Esophagus (tissue), 2 donors: ENCODE measurements around the gene SORBS1. TPM values are rescaled to one million over a fixed set of nuclear protein-coding genes. Genes with fewer than 3 reads are reported as not detected.
"Not testable (repeated sequence)": the region's sequence is repeated elsewhere in the genome, so short reads cannot be mapped to it uniquely, and the experiment has no call there.

Experiments used
- H3K27ac ChIP-seq, 2 donors: one replicate each; pipeline ENCODE4 v1.5.1; 2013; ENCODE audit warnings: low read depth in 2 of 2, mild to moderate bottlenecking in 2 of 2, inconsistent platforms in 1 of 2, low read length in 1 of 2, moderate library complexity in 1 of 2
- H3K27me3 ChIP-seq, 2 donors: one replicate each; pipeline ENCODE4 v1.6.1; 2013; ENCODE audit warnings: low read length in 2 of 2, control low read depth in 1 of 2, mild to moderate bottlenecking in 1 of 2; ENCODE audit not compliant: insufficient read depth in 2 of 2, control insufficient read depth in 1 of 2
- H3K36me3 ChIP-seq, 2 donors: one replicate each; pipeline ENCODE4 v1.6.1; 2013; ENCODE audit warnings: low read length in 1 of 2; ENCODE audit not compliant: control insufficient read depth in 2 of 2, insufficient read depth in 2 of 2
- H3K4me1 ChIP-seq, 2 donors: one replicate each; pipeline ENCODE4 v1.6.1; 2013; ENCODE audit warnings: low read length in 1 of 2; ENCODE audit not compliant: control insufficient read depth in 2 of 2, insufficient read depth in 2 of 2
- H3K4me3 ChIP-seq, 2 donors: one replicate each; pipeline ENCODE4 v1.5.1; 2013; ENCODE audit warnings: low read length in 2 of 2, mild to moderate bottlenecking in 2 of 2, low read depth in 1 of 2, moderate library complexity in 1 of 2
- H3K9me3 ChIP-seq, 2 donors: one replicate each; pipeline ENCODE4 v1.6.1; 2013; ENCODE audit warnings: mild to moderate bottlenecking in 2 of 2, low read depth in 1 of 2, low read length in 1 of 2, moderate library complexity in 1 of 2; ENCODE audit not compliant: control insufficient read depth in 2 of 2, insufficient read depth in 1 of 2
- WGBS, 2 donors: extraction: QIAGEN DNeasy Blood & Tissue Kit; methylation state at CpG; one replicate each; pipeline ENCODE4 v1.1.7; 2013; 5-methylcytosine and 5-hydroxymethylcytosine counted together
- polyA plus RNA-seq, 2 donors: library from polyadenylated mRNA; stranded (reverse); fragments of 200-250 nt; gene quantifications; one replicate each; pipeline ENCODE4 v1.2.3, GENCODE V29; 2013
- donor health status: healthy with polysubstance abuse.
- donor health status: Bipolar disorder and iron deficiency.

Gene SORBS1
- polyA plus RNA-seq, 2 donors, result 32.7 to 66.3 TPM

GRCh38 chr10:95474228-95475002 is 86.8 kb downstream of the SORBS1 start:
- no peaks in the 10 kb centered on the region for H3K36me3 ChIP-seq
- no peaks in the 10 kb centered on the region for H3K9me3 ChIP-seq
- H3K27me3 ChIP-seq, result no peaks in the 10 kb centered on the region
- WGBS, 2 donors, result 19 to 22% methylated on average over 7 of the region's 7 CpGs
- peak overlapping the region; percentile 80 for H3K27ac ChIP-seq
- no peak overlapping the region for H3K4me3 ChIP-seq
- H3K4me1 ChIP-seq, result peaks cover 0 to 4% of the 10 kb centered on the region in 2 donors

DNA sequence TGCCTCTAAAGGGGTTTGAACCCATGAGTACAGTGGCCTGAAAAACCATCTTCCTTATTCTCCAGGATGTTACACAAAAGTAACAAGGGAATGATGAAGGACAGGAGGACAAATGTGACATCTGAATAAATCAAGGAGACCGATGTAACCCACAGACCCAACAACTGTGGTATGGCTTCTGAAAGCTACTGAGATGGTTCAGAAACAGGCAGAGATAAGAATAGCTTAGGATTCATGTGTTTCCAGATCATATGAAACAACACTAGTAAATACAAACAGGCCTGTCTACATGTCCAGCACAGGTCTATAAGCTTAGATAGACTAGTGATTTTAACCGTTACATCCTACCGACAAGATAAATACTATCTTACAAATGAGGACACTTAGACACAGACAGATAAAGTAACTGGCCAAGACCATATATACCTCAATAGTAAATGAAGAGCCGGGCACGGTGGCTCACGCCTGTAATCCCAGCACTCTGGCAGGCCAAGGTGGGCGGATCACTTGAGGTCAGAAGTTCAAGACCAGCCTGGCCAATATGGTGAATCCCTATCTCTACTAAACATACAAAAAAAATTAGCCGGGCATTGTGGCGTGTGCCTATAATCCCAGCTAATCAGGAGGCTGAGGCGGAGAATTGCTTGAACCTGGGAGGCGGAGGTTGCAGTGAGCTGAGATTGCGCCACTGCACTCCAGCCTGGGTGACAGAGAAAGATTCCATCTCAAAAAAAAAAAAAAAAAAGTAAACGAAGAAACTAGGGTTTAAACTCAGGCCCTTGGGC is 88.7 kb downstream of the SORBS1 start:
- H3K27ac ChIP-seq, result peak overlapping the region in 1 of 2 donors; percentile 53

GRCh38 chr10:95469676-95470075 is 91.5 kb downstream of the SORBS1 start:
- WGBS, 2 donors, result 73 to 84% methylated on average over 5 of the region's 5 CpGs
- no peak overlapping the region for H3K4me3 ChIP-seq
- H3K27me3 ChIP-seq, result no peaks in the 10 kb centered on the region
- H3K9me3 ChIP-seq, result no peaks in the 10 kb centered on the region
- H3K27ac ChIP-seq, result peak overlapping the region; percentile 48 to 59
- no peaks in the 10 kb centered on the region for H3K36me3 ChIP-seq
- peaks cover 3 to 10% of the 10 kb centered on the region in 2 donors for H3K4me1 ChIP-seq

More for the DNA sequence above, 88.7 kb downstream of the SORBS1 start:
- WGBS, 2 donors, result 84 to 86% methylated on average over 13 of the region's 13 CpGs
- H3K9me3 ChIP-seq, result no peaks in the 10 kb centered on the region
- peaks cover 0 to 7% of the 10 kb centered on the region in 2 donors for H3K4me1 ChIP-seq
- H3K36me3 ChIP-seq, result no peaks in the 10 kb centered on the region
- H3K4me3 ChIP-seq, result no peak overlapping the region
- H3K27me3 ChIP-seq, result no peaks in the 10 kb centered on the region

DNA sequence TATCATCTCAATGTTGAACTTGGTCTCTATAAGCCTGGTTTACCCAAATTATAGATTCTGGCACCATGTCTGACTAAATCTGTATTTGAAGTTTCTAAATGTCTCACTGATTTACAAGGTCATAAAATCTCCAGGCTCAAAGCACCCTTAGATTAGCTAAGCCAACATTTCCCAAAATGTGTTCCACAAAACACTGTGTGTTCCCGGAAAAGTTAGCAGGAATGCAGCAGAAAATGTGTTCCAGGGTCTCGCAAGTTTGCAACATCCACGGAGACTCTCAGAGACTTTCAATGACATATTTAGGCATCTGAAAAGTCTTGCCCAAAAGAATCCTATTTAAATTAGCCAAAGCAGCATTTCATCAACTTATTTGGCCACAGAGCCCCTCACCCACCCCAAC is 91.9 kb downstream of the SORBS1 start:
- no peaks in the 10 kb centered on the region for H3K27me3 ChIP-seq
- no peaks in the 10 kb centered on the region for H3K36me3 ChIP-seq
- peak overlapping the region in 1 of 2 donors; percentile 59 for H3K27ac ChIP-seq
- no peak overlapping the region for H3K4me3 ChIP-seq
- no peaks in the 10 kb centered on the region for H3K9me3 ChIP-seq
- H3K4me1 ChIP-seq, result peaks cover 3 to 10% of the 10 kb centered on the region in 2 donors
- 83 to 89% methylated on average over 3 of the region's 3 CpGs for WGBS, 2 donors

- H3K4me3 ChIP-seq, H3K36me3 ChIP-seq, H3K9me3 ChIP-seq, H3K27me3 ChIP-seq: not testable (repeated sequence)
- peak overlapping the region; percentile 45 to 80 for H3K27ac ChIP-seq
- 84 to 88% methylated on average over 5 of the region's 5 CpGs for WGBS, 2 donors
- H3K4me1 ChIP-seq, result peaks cover 3 to 10% of the 10 kb centered on the region in 2 donors
Measured at GRCh38 chr10:95467642-95468041, 93.5 kb downstream of the SORBS1 start.

- Histone ChIP-seq H3K27ac (peak overlapping the region; percentile 45 to 80), H3K4me3 (no peak overlapping the region), H3K36me3 (no peaks in the 10 kb centered on the region)
Measured at GRCh38 chr10:95467162-95467599, 94.0 kb downstream of the SORBS1 start.

DNA sequence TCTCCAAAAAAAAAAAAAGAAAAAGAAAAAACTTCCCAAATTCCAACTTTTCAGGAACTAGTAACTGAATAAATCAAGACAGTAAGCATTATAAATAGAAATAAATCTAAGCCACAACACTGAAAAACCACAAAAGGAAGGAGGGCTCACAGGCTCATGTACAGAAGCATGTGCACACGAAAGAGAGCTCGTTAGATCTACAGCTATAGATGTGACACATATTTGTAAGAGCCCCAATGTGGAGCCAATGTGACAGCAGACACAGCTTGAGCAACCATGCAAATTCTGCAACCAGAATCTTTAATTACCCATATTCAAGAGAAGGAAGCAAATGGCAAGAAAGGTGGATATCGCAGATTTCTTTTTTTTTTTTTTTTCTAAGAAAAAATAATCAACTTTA is 94.7 kb downstream of the SORBS1 start:
- H3K9me3 ChIP-seq, result no peaks in the 10 kb centered on the region
- 78 to 81% methylated on average over 3 of the region's 3 CpGs for WGBS, 2 donors
- H3K36me3 ChIP-seq, result no peaks in the 10 kb centered on the region
- peak overlapping the region in 1 of 2 donors; percentile 65 for H3K27ac ChIP-seq
- H3K4me3 ChIP-seq, result no peak overlapping the region
- H3K27me3 ChIP-seq, result no peaks in the 10 kb centered on the region
- H3K4me1 ChIP-seq, result peaks cover 3 to 10% of the 10 kb centered on the region in 2 donors

More at GRCh38 chr10:95467162-95467599, 94.0 kb downstream of the SORBS1 start:
- Histone ChIP-seq H3K4me1 (peaks cover 3 to 10% of the 10 kb centered on the region in 2 donors), H3K27me3 (no peaks in the 10 kb centered on the region), H3K9me3 (no peaks in the 10 kb centered on the region)
- 19 to 23% methylated on average over 5 of the region's 5 CpGs for WGBS, 2 donors

DNA sequence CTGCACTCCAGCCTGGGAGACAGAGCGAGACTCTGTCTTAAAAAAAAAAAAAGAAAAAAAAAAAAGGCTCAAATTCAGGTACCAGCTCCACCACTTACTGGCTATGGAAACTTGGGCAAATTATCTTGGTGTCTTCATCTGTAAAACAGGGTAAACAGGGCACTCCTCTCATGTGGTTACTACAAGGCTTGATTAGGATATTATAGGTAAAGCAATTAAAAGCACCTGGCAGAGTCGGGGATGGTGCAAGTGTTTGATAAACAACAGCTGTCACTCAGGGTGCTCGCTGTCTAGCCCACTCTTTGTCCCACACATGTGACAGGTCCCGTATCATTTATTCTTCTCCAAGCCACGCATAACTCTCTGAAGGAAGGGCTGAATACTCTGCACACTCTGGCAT is 96.9 kb downstream of the SORBS1 start:
- H3K27ac ChIP-seq, result no peak overlapping the region
- 75 to 82% methylated on average over 5 of the region's 5 CpGs for WGBS, 2 donors
- peaks cover 3 to 7% of the 10 kb centered on the region in 2 donors for H3K4me1 ChIP-seq

DNA sequence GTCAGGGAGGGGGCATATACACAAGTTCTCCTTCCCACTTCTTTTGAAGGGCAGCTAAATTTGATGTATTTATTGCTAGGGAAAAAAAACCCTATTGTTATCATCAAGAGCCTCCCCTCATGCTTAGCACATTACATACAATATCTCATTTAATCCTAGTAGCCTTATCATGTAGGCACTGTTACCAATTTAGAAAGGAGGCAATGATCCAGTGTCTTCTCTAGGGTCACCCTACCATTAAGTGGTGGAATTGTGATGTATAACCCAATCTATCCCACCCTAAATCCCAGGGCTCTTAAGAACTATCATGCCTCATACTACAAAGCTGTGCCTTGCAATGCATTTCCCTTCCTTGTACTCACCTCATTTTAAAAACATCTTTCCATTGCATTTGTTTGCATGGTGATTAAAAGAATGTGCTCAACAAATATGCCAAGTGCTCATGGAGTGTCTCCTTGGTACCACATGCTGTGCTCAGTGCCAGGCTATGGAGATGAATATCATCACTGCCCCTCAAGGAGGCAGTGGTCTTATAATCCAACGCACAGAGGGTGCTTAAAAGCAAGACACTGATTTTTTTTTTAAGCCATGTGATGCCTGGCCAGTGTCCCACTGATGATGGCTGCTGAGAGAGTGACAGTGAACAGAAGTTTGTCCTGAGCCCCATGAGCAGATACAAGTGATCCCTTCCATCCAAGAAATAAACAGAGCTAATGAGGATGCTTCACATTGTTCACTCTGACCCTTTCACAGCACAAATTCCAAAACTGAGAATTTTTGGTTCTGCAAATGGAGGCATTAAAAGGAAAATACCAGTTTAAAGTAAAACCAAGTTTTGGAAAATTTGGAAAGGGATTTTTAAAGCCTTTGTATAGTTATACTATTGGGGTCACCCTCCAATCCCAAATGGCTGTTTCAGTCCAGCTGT is 98.2 kb downstream of the SORBS1 start:
- H3K27me3 ChIP-seq, result no peaks in the 10 kb centered on the region
- 75 to 83% methylated on average over 1 of the region's 1 CpG for WGBS, 2 donors
- peaks cover 3 to 4% of the 10 kb centered on the region in 2 donors for H3K4me1 ChIP-seq
- H3K4me3 ChIP-seq, result no peak overlapping the region
- H3K9me3 ChIP-seq, result no peaks in the 10 kb centered on the region
- H3K36me3 ChIP-seq, result no peaks in the 10 kb centered on the region
- H3K27ac ChIP-seq, result no peak overlapping the region

More for the DNA sequence above, 96.9 kb downstream of the SORBS1 start:
- no peaks in the 10 kb centered on the region for H3K36me3 ChIP-seq
- no peaks in the 10 kb centered on the region for H3K27me3 ChIP-seq
- H3K4me3 ChIP-seq, result no peak overlapping the region
- no peaks in the 10 kb centered on the region for H3K9me3 ChIP-seq
